Colonic mucosa (tissue), 4 donors: ENCODE measurements around the gene CMTM1. TPM values are rescaled to one million over a fixed set of nuclear protein-coding genes. Genes with fewer than 3 reads are reported as not detected.

Source experiments
- DNase-seq: peaks from one replicate; pipeline ENCODE4 v3.0.0-alpha.2; 2020
- H3K27ac ChIP-seq: fragments of 200-600 bp; one replicate; pipeline ENCODE4 v1.8.0; 2021
- H3K27me3 ChIP-seq: fragments of 200-600 bp; one replicate; pipeline ENCODE4 v1.8.0; 2021
- H3K36me3 ChIP-seq: fragments of 200-600 bp; one replicate; pipeline ENCODE4 v1.8.0; 2021
- H3K4me1 ChIP-seq: fragments of 200-600 bp; one replicate; pipeline ENCODE4 v1.8.0; 2021; ENCODE audit warnings: mild to moderate bottlenecking
- H3K4me3 ChIP-seq: fragments of 200-600 bp; one replicate; pipeline ENCODE4 v1.8.0; 2021
- H3K9ac ChIP-seq, 2 donors: one replicate each; pipeline ENCODE4 v1.7.0; 2013; ENCODE audit warnings: control low read depth in 2 of 2, low read depth in 2 of 2, low read length in 2 of 2
- H3K9me3 ChIP-seq: fragments of 200-600 bp; one replicate; pipeline ENCODE4 v1.8.0; 2021
- intact Hi-C: fragments of 100-400 bp; cut with DNase I; formaldehyde crosslinking; loops from one replicate; pipeline ENCODE4 v1.14.1; 2022
- total RNA-seq, 2 donors: library from RNA; stranded (reverse); fragmentation: NEBNext Ultra II Directional in 1 of 2; extraction: Animal tissue kit (Norgen Biotek cat#: 25700) in 1 of 2; gene quantifications; one replicate each; pipeline ENCODE4 v1.2.1, GENCODE V29; 2021
- TF ChIP-seq, protein P1 (sequence below): fragments of 200-600 bp; IDR thresholded peaks from one replicate; pipeline ENCODE4 v1.8.0; 2022; ENCODE audit warnings: antibody characterized with exemption, mild to moderate bottlenecking
- donor health status: healthy.
- donor health status: DM: no; HTN: no; CAD: no.
- donor health status: DM: no; HTN: no; CAD: no.

CMTM1 gene
- total RNA-seq, 2 donors from 2014 or later, result 5.1 to 9.4 TPM

DNA sequence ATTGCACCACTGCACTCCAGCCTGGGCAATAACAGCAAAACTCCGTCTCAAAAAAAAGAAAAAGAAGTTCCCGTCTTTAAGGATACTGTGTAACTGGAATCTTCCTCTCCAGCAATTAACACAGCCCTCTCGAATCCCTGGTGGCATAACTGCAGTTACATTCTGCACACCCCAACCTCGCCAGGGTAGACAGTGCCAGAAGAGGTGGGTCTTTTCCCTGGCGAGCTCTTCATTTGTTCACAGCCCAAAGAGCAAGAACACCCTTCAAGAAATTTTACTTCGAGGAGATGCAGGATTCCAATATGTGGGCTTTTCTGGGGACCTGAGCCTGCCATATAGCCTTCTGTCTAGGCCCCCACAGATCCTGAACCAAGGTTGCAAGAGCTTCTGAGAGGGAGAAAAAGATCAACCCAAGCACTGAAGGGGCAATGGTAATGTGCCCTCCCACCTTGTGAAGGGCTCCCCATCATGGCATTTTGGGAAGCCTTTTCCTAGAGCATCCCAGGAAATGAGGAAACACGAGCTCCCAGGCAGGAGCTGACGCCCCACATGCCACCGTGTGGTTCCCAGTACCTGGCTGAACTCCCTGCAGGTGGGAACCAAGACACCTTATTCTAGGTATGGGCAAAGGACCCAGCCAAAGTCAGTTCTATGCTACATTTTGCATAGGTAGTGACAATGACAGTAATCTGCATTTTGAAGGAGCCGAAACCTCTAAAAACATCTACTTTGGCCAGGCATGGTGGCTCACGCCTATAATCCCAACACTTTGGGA lies 43.2 kb upstream of the CMTM1 start:
- TF ChIP-seq, protein P1, sequence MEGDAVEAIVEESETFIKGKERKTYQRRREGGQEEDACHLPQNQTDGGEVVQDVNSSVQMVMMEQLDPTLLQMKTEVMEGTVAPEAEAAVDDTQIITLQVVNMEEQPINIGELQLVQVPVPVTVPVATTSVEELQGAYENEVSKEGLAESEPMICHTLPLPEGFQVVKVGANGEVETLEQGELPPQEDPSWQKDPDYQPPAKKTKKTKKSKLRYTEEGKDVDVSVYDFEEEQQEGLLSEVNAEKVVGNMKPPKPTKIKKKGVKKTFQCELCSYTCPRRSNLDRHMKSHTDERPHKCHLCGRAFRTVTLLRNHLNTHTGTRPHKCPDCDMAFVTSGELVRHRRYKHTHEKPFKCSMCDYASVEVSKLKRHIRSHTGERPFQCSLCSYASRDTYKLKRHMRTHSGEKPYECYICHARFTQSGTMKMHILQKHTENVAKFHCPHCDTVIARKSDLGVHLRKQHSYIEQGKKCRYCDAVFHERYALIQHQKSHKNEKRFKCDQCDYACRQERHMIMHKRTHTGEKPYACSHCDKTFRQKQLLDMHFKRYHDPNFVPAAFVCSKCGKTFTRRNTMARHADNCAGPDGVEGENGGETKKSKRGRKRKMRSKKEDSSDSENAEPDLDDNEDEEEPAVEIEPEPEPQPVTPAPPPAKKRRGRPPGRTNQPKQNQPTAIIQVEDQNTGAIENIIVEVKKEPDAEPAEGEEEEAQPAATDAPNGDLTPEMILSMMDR, result no peak
- no peak overlapping the region for H3K4me3 ChIP-seq
- intact Hi-C loops, result no loop called here
- H3K27ac ChIP-seq, result peak overlapping the region; percentile 73
- no peak for DNase-seq
- no peaks in the 10 kb centered on the region for H3K9me3 ChIP-seq
- H3K9ac ChIP-seq, result no peak overlapping the region
- peaks cover 2% of the 10 kb centered on the region for H3K4me1 ChIP-seq
- H3K36me3 ChIP-seq, result no peaks in the 10 kb centered on the region
- no peaks in the 10 kb centered on the region for H3K27me3 ChIP-seq

DNA sequence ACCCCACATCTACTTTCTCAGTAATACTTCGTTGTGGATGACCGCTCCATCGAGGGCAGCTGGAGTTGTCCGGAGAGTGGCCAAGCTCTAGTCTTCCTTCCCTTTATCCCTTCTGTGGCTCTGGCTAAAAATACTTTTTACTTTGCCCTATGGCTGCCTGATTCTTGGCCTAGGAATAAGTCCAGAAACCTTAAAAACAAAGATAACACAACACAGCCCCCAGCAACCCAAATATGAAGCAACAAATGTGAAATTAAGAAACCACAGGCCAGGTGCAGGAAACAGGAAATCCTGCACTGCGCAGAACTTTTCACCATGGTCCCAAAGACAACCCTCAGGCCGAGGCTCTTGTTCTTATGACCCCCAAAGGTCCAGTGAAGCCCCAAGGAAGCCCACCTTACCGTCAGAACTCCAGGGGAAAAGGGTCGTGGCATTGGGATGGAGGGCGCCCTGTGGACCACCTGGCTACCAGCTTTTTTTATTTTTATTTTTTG lies 42.3 kb upstream of the CMTM1 start:
- Histone ChIP-seq H3K4me3 (no peak overlapping the region), H3K36me3 (no peaks in the 10 kb centered on the region), H3K4me1 (no peaks in the 10 kb centered on the region), H3K9me3 (no peaks in the 10 kb centered on the region), H3K27ac (peak overlapping the region; percentile 73), H3K27me3 (no peaks in the 10 kb centered on the region), H3K9ac (no peak overlapping the region)
- no peak for DNase-seq
- TF ChIP-seq, protein P1, result no peak
- intact Hi-C loops, result no loop called here

DNA sequence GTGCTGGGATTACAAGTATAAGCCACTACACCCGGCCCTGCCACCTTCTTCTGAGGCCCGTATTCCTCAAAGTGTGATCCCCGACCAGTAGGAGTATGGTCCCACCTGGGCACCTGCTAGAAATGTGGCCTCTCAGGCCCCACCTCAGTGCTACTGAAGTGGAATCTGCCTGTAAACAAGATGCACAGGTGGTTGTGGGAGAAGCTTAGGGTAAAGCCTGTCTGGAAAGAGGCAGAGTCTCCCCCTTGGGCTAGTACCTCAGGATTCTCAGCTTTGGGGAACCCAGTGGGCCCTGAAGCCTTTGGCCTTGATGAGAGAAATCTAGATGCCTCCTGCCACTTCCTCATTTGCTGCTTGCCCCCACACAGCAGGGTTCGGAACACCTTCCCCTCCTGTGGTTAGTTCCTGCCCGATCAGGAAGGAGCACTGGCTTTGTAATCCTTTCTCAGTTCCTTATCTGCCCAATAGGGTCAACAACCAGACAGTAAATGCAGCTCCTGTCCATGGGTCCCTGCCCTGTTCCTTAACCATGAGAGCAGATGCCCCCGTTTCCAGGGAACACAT lies 41.6 kb upstream of the CMTM1 start:
- no peaks in the 10 kb centered on the region for H3K9me3 ChIP-seq
- TF ChIP-seq, protein P1, result no peak
- H3K9ac ChIP-seq, result peak overlapping the region; percentile 0 to 26
- intact Hi-C loops, result no loop called here
- DNase-seq, result peak; percentile 49
- H3K27ac ChIP-seq, result peak overlapping the region; percentile 73
- H3K36me3 ChIP-seq, result no peaks in the 10 kb centered on the region
- no peaks in the 10 kb centered on the region for H3K4me1 ChIP-seq
- no peaks in the 10 kb centered on the region for H3K27me3 ChIP-seq
- no peak overlapping the region for H3K4me3 ChIP-seq

DNA sequence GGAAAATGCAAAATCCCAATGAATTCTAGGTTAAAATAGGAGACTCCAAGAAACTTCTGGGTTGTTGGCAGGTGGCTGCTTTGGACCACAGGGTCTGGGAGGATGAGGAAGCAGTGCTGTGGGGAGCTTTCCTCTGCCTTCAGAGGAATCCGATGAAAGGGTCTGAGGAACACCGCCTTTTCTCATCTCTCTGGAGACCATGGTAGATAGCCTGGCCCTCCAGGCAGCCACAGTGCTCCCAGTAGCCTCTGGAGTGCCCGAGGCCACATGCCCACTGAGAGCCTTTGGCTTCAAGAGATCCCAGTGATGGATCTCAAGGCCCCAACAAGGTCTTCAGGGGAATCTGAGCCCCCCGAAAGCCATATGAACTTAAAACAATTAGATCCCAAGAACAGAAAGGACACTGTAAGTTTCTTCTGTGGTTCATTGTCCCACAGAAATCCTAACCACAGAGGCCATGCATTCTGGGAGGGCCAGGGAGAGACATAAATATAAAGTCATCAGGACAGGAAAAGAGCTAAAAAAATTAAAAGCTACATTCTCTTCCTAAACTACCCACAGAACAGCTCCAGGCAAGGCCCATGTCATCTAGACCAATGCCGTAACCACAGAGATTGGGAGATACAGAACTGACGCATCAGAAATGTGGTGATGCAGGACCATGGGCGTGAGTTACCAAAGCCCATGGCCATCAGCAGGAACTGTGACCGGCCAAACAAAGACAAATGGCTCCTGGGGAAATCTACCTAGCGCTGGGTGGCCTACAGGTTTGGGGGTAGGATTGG lies 40.7 kb upstream of the CMTM1 start:
- Histone ChIP-seq H3K9me3 (no peaks in the 10 kb centered on the region), H3K27ac (peak overlapping the region; percentile 73), H3K4me3 (no peak overlapping the region), H3K27me3 (no peaks in the 10 kb centered on the region), H3K9ac (no peak overlapping the region), H3K36me3 (peaks cover 1% of the 10 kb centered on the region), H3K4me1 (no peaks in the 10 kb centered on the region)
- TF ChIP-seq, protein P1, result no peak
- DNase-seq, result no peak
- intact Hi-C loops, result no loop called here

DNA sequence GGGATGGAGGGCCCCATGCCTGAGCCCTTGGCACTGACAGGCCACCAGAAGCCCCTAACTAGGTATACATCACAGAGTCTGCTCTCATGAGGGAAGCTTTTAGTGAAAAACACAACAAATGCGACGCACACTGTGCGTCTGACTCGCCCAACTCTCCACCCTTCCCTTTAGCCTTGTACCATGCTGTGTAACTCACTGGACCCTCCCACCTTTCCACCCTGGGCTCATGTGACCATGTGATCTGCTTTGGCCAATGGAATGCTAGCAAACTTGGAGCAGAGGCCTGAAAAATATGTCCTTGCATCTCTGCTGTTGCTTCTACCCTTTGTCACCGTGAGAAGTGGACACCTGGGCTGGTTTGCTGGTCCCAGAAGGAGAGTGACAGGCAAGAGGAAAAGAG lies 37.9 kb upstream of the CMTM1 start:
- H3K9ac ChIP-seq, result no peak overlapping the region
- H3K36me3 ChIP-seq, result peaks cover 12% of the 10 kb centered on the region
- no peak for DNase-seq
- no peaks in the 10 kb centered on the region for H3K9me3 ChIP-seq
- no peak overlapping the region for H3K27ac ChIP-seq
- no peaks in the 10 kb centered on the region for H3K27me3 ChIP-seq
- TF ChIP-seq, protein P1, result no peak
- intact Hi-C loops, result no loop called here
- no peak overlapping the region for H3K4me3 ChIP-seq
- H3K4me1 ChIP-seq, result no peaks in the 10 kb centered on the region
